ENCODE measurements around the gene LRMDA. TPM values are rescaled to one million over a fixed set of nuclear protein-coding genes. Genes with fewer than 3 reads are reported as not detected.

The LRMDA gene
- total RNA-seq, 1 experiment from 2014 or later = 1.2 TPM

DNA sequence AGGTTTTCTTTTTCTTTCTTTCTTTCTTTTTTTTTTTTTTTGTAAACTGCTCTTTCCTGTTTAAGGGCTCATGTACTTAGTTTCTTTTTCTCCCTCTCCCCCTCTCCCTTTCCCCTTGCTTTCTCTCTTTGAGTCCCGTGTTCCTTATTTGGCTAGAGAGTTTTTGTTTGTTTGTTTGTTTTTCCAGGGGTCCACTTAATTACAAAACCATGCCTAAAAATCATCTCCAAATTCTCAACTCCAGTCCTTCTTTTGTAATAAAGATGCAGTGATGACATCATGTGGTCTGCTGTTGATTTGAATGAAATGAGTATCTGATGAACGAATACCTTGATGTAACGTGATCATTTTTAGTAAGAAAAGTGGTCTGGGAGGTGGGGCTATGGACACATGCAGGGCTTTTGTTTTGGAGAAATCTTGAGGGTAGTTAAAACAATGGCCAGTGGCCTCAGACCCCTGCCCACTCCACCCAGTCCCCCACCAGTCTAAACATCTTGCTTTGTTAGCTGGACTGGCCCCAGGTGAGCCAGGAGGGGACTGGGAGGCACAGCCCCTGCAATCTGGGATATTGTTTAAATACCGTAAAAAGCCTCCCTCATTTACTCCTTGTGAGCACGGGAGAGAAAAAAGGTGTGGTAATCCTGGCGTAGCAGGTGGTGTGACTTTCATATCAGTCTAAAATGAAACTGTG is 165.7 kb downstream of the LRMDA start:
- DNase-seq = no peak
- POLR2A ChIA-PET (ENCODE audit: unreplicated experiment) = no interaction called here
- H3F3A ChIP-seq (ENCODE audit: low read length, unreplicated experiment) = no peaks in the 10 kb centered on the region
- ATAC-seq = no peak
- no peak overlapping the region for H3K4me3 ChIP-seq (ENCODE audit: low read length)
- no peaks in the 10 kb centered on the region for H3K79me2 ChIP-seq (ENCODE audit: low read length)
- no peak overlapping the region for H3K27ac ChIP-seq (ENCODE audit: low read length)
- no peaks in the 10 kb centered on the region for H3K9me3 ChIP-seq (ENCODE audit: low read length)
- H3K27me3 ChIP-seq (ENCODE audit: low read length) = peaks cover 54% of the 10 kb centered on the region
- TF ChIP-seq, protein P1, sequence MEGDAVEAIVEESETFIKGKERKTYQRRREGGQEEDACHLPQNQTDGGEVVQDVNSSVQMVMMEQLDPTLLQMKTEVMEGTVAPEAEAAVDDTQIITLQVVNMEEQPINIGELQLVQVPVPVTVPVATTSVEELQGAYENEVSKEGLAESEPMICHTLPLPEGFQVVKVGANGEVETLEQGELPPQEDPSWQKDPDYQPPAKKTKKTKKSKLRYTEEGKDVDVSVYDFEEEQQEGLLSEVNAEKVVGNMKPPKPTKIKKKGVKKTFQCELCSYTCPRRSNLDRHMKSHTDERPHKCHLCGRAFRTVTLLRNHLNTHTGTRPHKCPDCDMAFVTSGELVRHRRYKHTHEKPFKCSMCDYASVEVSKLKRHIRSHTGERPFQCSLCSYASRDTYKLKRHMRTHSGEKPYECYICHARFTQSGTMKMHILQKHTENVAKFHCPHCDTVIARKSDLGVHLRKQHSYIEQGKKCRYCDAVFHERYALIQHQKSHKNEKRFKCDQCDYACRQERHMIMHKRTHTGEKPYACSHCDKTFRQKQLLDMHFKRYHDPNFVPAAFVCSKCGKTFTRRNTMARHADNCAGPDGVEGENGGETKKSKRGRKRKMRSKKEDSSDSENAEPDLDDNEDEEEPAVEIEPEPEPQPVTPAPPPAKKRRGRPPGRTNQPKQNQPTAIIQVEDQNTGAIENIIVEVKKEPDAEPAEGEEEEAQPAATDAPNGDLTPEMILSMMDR (conservative IDR thresholded peaks at IDR 0.05; ENCODE audit: low read depth, low read length) = no peak
- TF ChIP-seq EZH2phosphoT487 (IDR thresholded peaks at IDR 0.05; ENCODE audit: borderline replicate concordance, low read length) (no peak), EZH2 (IDR thresholded peaks at IDR 0.05; ENCODE audit: low read length, unreplicated experiment) (no peak)
- intact Hi-C loops (cut with micrococcal nuclease) = no loop called here
- H3K36me3 ChIP-seq (ENCODE audit: low read depth, low read length) = no peaks in the 10 kb centered on the region
- no peaks in the 10 kb centered on the region for H3K9me2 ChIP-seq (replicated peaks; ENCODE audit: low read length)
- no peak overlapping the region for H3K4me2 ChIP-seq (ENCODE audit: low read length)
- no peaks in the 10 kb centered on the region for H4K20me1 ChIP-seq (ENCODE audit: low read length)
- BruUV-seq (replicated peaks) = no TSS peak
- CTCF ChIA-PET = no interaction called here
- H3K4me1 ChIP-seq (ENCODE audit: insufficient read depth, low read length) = no peaks in the 10 kb centered on the region
- H2AFZ ChIP-seq (ENCODE audit: low read length) = no peak overlapping the region
- H3K9ac ChIP-seq (ENCODE audit: low read length) = no peak overlapping the region

DNA sequence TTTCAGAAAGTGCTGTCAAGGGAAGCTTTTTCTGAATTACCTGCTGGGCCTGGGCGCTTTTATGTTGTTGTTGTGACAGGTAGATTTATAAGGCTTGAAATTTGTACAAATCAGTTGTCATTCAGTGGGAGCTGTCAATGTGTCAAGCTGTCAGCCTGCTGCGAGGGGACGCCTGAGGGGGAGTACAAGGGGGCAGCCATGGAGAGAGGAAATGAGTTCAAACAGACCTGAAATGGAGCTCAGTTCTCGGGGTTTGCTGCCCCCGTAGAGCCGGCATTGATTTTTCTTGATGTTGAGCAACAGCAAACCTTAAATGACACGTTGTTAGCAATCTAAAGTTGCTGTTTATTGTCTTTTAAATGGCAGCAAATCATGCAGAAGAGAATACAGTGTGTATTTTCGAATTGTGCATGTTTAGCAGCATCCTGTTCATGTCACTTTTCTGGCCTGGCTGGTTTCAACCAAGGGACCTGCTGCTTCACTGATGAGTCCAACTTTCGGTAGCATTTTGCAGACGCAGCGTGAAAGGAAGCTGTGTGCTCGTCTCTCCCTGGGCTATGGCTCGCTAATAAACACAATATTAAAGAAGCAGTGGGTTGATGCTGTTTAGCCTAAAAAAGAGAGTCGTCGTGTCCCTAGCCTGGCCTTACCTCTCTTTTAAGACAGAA is 166.5 kb downstream of the LRMDA start:
- Histone ChIP-seq H4K20me1 (ENCODE audit: low read length) (no peaks in the 10 kb centered on the region), H3K9me3 (ENCODE audit: low read length) (no peaks in the 10 kb centered on the region), H3K4me3 (ENCODE audit: low read length) (no peak overlapping the region), H3K4me2 (ENCODE audit: low read length) (no peak overlapping the region), H3K9ac (ENCODE audit: low read length) (no peak overlapping the region), H3F3A (ENCODE audit: low read length, unreplicated experiment) (no peaks in the 10 kb centered on the region), H3K4me1 (ENCODE audit: insufficient read depth, low read length) (no peaks in the 10 kb centered on the region), H2AFZ (ENCODE audit: low read length) (no peak overlapping the region), H3K36me3 (ENCODE audit: low read depth, low read length) (no peaks in the 10 kb centered on the region), H3K9me2 (replicated peaks; ENCODE audit: low read length) (no peaks in the 10 kb centered on the region), H3K27me3 (ENCODE audit: low read length) (peaks cover 55% of the 10 kb centered on the region), H3K27ac (ENCODE audit: low read length) (no peak overlapping the region), H3K79me2 (ENCODE audit: low read length) (no peaks in the 10 kb centered on the region)
- ChIA-PET POLR2A (ENCODE audit: unreplicated experiment) (no interaction called here), CTCF (no interaction called here)
- ATAC-seq = no peak
- intact Hi-C loops (cut with micrococcal nuclease) = no loop called here
- no TSS peak for BruUV-seq (replicated peaks)
- TF ChIP-seq EZH2 (IDR thresholded peaks at IDR 0.05; ENCODE audit: low read length, unreplicated experiment) (no peak), EZH2phosphoT487 (IDR thresholded peaks at IDR 0.05; ENCODE audit: borderline replicate concordance, low read length) (no peak)
- TF ChIP-seq, protein P1 (conservative IDR thresholded peaks at IDR 0.05; ENCODE audit: low read depth, low read length) = no peak
- DNase-seq = no peak

DNA sequence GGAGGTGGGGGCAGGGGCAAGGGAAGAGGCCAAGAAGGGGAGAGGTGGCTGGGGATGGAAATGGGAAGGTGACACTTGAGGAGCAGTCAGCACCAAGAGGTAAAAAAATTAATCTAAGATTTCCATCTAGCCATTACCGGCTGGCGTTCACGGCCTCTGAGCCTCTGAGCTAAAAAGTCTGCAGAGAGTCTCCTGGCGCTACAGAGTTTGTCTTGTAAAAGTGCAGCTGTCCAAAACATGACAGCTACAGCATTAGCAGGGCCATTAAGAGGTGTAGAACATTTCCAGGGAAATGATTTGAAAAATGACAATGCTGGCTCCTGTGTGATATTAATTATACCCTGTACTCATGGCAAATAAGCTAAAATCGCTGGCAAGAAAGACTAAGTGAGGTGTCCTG is 167.6 kb downstream of the LRMDA start:
- Histone ChIP-seq H3F3A (ENCODE audit: low read length, unreplicated experiment) (no peaks in the 10 kb centered on the region), H3K27me3 (ENCODE audit: low read length) (peaks cover 57% of the 10 kb centered on the region), H4K20me1 (ENCODE audit: low read length) (no peaks in the 10 kb centered on the region), H3K4me2 (ENCODE audit: low read length) (no peak overlapping the region), H3K4me1 (ENCODE audit: insufficient read depth, low read length) (no peaks in the 10 kb centered on the region), H3K4me3 (ENCODE audit: low read length) (no peak overlapping the region), H2AFZ (ENCODE audit: low read length) (no peak overlapping the region), H3K9ac (ENCODE audit: low read length) (no peak overlapping the region), H3K36me3 (ENCODE audit: low read depth, low read length) (no peaks in the 10 kb centered on the region), H3K9me2 (replicated peaks; ENCODE audit: low read length) (no peaks in the 10 kb centered on the region), H3K27ac (ENCODE audit: low read length) (no peak overlapping the region), H3K9me3 (ENCODE audit: low read length) (no peaks in the 10 kb centered on the region), H3K79me2 (ENCODE audit: low read length) (no peaks in the 10 kb centered on the region)
- DNase-seq (no peak), ATAC-seq (no peak)
- TF ChIP-seq EZH2 (IDR thresholded peaks at IDR 0.05; ENCODE audit: low read length, unreplicated experiment) (no peak), EZH2phosphoT487 (IDR thresholded peaks at IDR 0.05; ENCODE audit: borderline replicate concordance, low read length) (no peak)
- TF ChIP-seq, protein P1 (conservative IDR thresholded peaks at IDR 0.05; ENCODE audit: low read depth, low read length) = no peak
- POLR2A ChIA-PET (ENCODE audit: unreplicated experiment) = no interaction called here
- BruUV-seq (replicated peaks) = no TSS peak
- CTCF ChIA-PET = no interaction called here
- intact Hi-C loops (cut with micrococcal nuclease) = no loop called here
